NK-92 (cell line): ENCODE data around the gene SCN1A.

ENCODE experiments used
- DNase-seq: peaks from one replicate; lab custom pipeline; 2025; ENCODE audit not compliant: unreplicated experiment; lab: John Stamatoyannopoulos, UW

The SCN1A gene

DNA sequence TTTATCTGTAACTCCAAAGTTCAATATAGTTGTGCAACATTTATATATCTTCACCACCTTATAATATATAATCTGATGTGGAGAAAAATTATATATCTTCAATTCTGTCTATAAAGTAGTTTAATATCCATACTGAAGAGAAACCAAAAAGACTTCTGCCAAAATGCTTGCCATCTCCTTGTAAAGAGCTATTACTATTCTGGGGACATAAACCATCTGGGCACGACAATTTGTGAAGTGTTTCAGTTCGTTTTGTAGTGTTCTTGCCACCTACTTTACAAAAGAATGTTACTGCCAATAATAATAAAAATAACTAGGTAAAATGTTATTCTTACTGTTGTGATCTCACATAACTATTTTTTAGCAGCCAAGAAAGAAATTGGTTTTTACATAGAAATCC is 45.1 kb downstream of the SCN1A start:
- no peak for DNase-seq

- DNase-seq = no peak
These were observed 46.0 kb downstream of the SCN1A start for GRCh38 chr2:166081852-166082251.

GRCh38 chr2:166081131-166081632 is 46.6 kb downstream of the SCN1A start:
- no peak for DNase-seq

- DNase-seq = no peak
These were observed 53.4 kb downstream of the SCN1A start for GRCh38 chr2:166074430-166074829.

DNA sequence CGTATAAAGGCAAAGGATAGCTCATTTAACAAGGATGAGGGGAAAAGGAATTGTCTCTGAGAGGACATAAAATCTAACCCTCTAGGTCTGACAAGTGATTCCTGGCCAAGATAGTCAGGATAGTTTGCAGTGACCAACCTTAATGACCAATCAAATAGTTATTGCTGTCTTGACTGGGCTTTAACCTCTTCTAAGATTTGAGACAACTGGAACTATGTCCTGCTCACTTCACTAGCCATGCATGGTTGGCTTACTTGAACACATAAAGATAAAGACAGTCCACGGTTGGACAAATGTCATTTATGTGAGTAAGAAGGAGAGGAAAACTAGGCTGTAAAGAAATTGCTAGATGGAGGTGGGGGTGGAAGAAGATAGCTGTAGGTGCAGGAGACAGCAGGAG is 53.8 kb downstream of the SCN1A start:
- DNase-seq = no peak

DNA sequence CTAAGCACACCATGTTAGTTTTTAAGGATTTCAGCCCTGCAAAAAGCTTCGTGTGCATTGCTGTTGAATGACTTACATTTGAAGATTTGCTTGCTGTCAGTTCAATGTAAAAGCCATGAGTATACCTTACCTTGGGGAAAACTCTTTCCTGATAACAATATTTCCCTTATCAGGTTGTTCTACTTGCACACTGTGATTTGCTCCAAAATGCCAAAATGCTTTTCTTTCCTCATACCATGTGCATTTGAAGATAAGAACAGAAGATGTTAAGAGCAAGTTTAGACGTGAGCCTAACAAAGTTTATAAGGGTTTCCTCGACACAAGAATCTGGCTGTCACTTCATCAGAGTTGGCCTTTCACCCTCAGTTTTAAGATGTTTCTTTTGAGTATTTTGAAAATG is 57.6 kb downstream of the SCN1A start:
- no peak for DNase-seq

- DNase-seq = no peak
These were observed 58.8 kb downstream of the SCN1A start for GRCh38 chr2:166068981-166069380.

GRCh38 chr2:166067229-166067628 is 60.6 kb downstream of the SCN1A start:
- no peak for DNase-seq

DNA sequence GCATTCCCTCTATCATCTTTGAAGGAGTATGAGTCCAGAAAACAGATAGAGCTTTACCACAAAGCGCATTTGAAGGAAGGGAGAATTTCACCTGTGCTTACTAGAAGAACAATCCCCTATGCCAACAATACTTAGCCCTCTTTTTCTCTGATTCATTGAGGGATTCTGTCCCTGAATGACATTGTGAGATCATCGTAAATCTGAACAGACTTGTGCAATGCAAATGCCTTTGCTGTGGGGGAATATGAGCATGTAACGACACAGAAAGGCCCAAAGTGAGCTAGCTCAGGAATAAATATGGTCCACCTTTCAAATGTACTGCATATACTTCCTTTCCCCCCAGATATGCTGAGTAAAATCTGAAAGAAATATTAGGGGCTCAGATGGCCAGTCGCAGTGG is 67.6 kb downstream of the SCN1A start:
- no peak for DNase-seq

DNA sequence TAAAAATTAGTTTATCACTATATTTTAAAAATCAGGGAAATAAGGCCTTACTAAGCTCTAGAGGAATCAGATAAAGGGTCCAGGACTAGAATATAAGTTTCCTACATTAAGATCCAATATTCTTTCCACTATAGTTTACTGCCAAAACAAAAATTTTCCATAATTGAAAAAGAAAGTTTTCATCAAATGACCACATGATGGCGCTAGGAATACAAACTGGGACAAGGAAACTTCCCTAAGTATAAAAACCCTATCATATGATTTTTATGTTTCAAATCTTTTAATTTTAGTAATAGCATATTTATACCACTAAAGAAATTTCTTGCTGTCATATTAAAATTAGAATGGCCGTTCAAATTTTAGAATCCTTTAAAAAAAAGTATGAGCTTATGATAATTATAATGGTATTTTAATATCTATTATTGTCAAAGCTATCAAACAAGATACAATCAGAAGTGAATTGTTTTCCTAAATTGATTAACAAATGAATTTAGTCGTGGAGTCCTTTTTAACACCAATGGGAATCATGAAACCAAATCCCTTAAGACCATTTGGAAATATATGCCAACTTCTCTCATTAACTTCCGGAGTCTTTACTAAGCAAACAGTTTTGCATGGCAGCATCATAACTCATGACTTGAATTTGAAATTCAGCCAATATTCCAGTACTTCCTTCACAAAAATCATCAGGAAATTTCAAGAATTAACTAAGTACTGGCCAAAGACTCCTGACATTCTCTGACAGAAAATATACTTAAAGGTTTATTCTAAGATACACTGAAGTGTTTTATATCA is 70.3 kb downstream of the SCN1A start:
- no peak for DNase-seq

DNA sequence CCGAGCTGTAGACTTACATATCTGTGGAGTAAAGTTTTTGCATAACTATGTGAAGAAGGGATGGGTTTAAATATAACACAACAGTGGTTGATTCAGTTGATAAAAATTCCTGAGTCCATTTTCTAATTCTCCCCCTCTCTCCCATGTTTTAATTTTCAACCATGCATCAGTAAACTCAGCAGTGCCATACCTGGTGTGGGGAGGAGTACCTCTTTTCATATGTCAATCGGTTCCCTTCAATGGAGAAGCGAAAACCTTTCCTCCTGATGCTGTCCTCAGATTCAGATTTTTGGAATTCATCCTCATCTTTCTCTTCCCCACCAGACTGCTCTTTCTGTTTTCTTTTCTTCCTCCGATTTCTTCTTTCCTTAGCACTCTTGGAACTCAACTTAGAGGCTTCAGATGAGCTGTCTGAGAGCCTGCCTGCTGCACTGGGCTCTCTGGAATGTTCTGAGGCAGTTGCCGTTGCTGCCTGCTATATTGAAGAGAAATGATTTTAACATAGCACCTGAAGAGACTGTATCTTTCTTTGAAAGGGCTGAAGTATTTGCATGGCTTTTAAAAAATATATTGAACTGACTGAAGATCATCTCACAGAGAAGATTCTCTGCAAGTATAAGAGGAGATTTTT is 82.9 kb downstream of the SCN1A start:
- DNase-seq = no peak

GRCh38 chr2:166042768-166043390 is 84.9 kb downstream of the SCN1A start:
- DNase-seq = no peak

- no peak for DNase-seq
These were observed 85.5 kb downstream of the SCN1A start for GRCh38 chr2:166042356-166042755.

GRCh38 chr2:166041613-166042012 is 86.2 kb downstream of the SCN1A start:
- no peak for DNase-seq

GRCh38 chr2:166032361-166032760 is 95.5 kb downstream of the SCN1A start:
- no peak for DNase-seq

- no peak for DNase-seq
These were observed 96.8 kb downstream of the SCN1A start for GRCh38 chr2:166031054-166031453.

- no peak for DNase-seq
These were observed 102.5 kb downstream of the SCN1A start for GRCh38 chr2:166025313-166025712.

DNA sequence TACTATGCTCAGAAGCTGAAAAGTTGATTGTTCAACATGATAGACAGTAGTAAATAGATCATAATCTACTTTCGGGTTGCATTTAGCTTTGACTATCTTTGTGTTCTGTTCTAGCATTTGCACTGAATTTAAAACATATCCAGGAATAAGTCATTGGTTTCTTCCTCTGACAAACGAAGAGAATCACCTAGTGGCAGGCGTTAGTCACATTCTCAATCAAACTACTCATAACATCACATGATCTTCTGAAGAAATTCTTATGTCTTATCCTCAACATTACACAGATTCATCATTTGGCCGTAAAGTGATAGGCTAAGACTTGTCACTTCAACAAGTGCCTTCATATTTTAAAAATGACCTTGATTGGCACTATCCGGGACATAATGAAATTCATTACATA is 110.6 kb downstream of the SCN1A start:
- no peak for DNase-seq

- no peak for DNase-seq
These were observed 113.9 kb downstream of the SCN1A start for GRCh38 chr2:166013878-166014277.

DNA sequence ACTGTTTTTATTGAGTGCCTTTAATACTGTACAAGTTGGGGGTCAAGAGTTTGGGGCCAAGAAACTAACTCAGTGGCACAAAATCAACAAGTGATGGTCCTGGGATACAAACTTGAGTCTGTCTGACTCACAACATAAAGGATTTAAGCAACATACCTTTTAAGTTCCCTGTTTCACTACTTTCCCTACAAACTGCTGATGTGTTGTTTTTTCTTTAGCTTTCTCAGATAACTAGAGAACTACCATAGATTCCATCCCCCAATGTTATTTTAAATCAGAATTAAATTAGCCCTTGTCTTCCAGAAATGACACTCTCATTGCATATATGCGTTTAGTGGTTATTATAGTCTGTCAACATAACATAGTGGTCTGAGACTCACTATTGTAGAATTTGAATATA is 116.2 kb downstream of the SCN1A start:
- no peak for DNase-seq

DNA sequence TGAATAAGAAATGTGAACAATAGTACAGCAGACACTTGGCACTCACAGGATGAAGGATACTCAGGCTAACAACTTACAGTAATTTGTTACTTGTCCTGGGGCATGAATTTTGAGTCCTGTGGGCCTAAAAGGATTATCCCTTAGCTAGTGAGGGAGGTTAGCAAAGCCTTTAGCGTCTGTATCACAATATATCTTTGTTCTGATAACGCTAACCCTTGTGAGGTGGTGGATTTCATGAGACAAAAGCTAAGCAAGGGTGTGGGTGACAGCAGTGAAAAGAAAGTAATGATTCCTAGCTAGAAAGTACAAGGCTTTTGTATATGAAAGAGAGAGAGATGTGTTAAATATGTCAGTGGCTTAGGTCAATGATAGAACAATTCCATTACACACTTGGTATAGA is 127.4 kb downstream of the SCN1A start:
- no peak for DNase-seq

DNA sequence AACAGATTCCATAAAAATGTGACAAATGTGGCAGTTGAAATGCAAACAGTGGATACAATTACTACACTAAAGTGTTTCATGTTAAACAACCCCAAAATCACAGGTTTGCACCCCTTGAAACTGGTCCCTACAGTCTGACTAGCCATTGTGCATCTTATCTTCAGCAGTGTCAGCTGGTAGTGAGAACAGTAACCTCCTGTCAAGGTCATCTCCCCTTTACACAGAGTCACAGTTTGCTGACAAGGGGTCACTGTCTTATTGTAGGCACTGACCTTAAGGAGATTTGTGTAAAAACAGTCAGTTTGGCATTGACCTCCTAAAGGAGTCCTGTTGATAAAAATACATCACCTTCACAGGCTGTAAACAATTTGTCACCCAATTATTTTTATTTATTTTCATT is 137.0 kb downstream of the SCN1A start:
- no peak for DNase-seq
